Measurements from ENCODE around the gene ABCG8. TPM values are rescaled to one million over a fixed set of nuclear protein-coding genes. Genes with fewer than 3 reads are reported as not detected.

The ABCG8 gene
- total and polyA plus RNA-seq, 9 of the 15 experiments (the other 6 are each of a cell fraction or from before 2014, with no cell fraction given) = not detected

- Histone ChIP-seq H3K27ac (ENCODE audit: extremely low read depth, low read depth, low read length) (no peak overlapping the region), H3K36me3 (ENCODE audit: control insufficient read depth, insufficient read depth, low read length) (no peaks in the 10 kb centered on the region), H3K9ac (ENCODE audit: insufficient read depth in 1 of 2, low read depth in 2 of 2, low read length in 2 of 2) (no peak overlapping the region), H3K27me3 (ENCODE audit: control insufficient read depth in 2 of 2, insufficient read depth in 2 of 2, low read length in 2 of 2) (peaks cover 22 to 31% of the 10 kb centered on the region in 2 experiments; a peak in 4 of 5 replicates), H3K9me1 (ENCODE audit: control insufficient read depth, insufficient read depth, low read length) (no peaks in the 10 kb centered on the region), H4K20me1 (replicated peaks; ENCODE audit: control insufficient read depth, insufficient read depth, low read length) (no peaks in the 10 kb centered on the region), H3K4me1 (replicated peaks in 1 of 2; ENCODE audit: control insufficient read depth in 2 of 2, insufficient read depth in 2 of 2, low read length in 2 of 2) (peaks cover 0 to 10% of the 10 kb centered on the region in 2 experiments; a peak in 4 of 5 replicates), H3K4me2 (ENCODE audit: insufficient read depth, low read length) (no peak overlapping the region), H2AFZ (ENCODE audit: low read depth, low read length) (no peak overlapping the region), H3K4me3 (no peak overlapping the region), H3K79me2 (ENCODE audit: control insufficient read depth, insufficient read depth, low read length) (no peaks in the 10 kb centered on the region), H3K9me3 (replicated peaks; ENCODE audit: control insufficient read depth, insufficient read depth, low read depth, low read length) (no peaks in the 10 kb centered on the region)
- intact Hi-C loops (cut with micrococcal nuclease) (no loop called here), in situ Hi-C loops (cut with MboI) (no loop called here)
- FAIRE-seq (no peak), DNase-seq (ENCODE audit: extremely low read depth in 1 of 4, low spot score in 3 of 4) (peak in 2 of 4 experiments; percentile 20 to 37), ATAC-seq (peak; percentile 17)
- 39% methylated on average over 35 of the region's 54 CpGs for WGBS (ENCODE audit: insufficient coverage, low coverage, missing lambda C conversion rate)
- BruUV-seq (replicated peaks) = no TSS peak
- ChIA-PET POLR2A (interaction anchor here (1.1 kb wide), 1 partner anchor 14 kb away, joined by 5 read pairs; no protein-coding TSS in a partner anchor), CTCF (ENCODE audit: low intra/inter-chr PET ratio) (no interaction called here)
- TF ChIP-seq TFE3 (CRISPR knock-in tag; IDR thresholded peaks at IDR 0.05) = no peak
- TF ChIP-seq, protein P1, sequence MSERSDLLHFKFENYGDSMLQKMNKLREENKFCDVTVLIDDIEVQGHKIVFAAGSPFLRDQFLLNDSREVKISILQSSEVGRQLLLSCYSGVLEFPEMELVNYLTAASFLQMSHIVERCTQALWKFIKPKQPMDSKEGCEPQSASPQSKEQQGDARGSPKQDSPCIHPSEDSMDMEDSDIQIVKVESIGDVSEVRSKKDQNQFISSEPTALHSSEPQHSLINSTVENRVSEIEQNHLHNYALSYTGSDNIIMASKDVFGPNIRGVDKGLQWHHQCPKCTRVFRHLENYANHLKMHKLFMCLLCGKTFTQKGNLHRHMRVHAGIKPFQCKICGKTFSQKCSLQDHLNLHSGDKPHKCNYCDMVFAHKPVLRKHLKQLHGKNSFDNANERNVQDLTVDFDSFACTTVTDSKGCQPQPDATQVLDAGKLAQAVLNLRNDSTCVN (CRISPR knock-in tag; IDR thresholded peaks at IDR 0.05) = no peak
- no peak for TF ChIP-seq HOXB6 (CRISPR knock-in tag; IDR thresholded peaks at IDR 0.05; ENCODE audit: borderline replicate concordance)
- TF ChIP-seq ZNF76 (CRISPR knock-in tag; IDR thresholded peaks at IDR 0.05; ENCODE audit: borderline replicate concordance) = no peak
- TF ChIP-seq CBX5 (IDR thresholded peaks at IDR 0.05; ENCODE audit: borderline replicate concordance, low read depth) = no peak
- no peak for TF ChIP-seq CBX1 (IDR thresholded peaks at IDR 0.05; ENCODE audit: low read depth)
- TF ChIP-seq ZNF239 (CRISPR knock-in tag; IDR thresholded peaks at IDR 0.05) = no peak
- no peak for TF ChIP-seq BMI1 (IDR thresholded peaks at IDR 0.05; ENCODE audit: low read length)
- TF ChIP-seq RBM39 (optimal IDR thresholded peaks at IDR 0.05; ENCODE audit: low read depth, low read length) = no peak
- TF ChIP-seq ZNF609 (CRISPR knock-in tag; IDR thresholded peaks at IDR 0.05; ENCODE audit: borderline replicate concordance) = no peak
- TF ChIP-seq XRCC4 (IDR thresholded peaks at IDR 0.05; ENCODE audit: extremely low read depth, insufficient read depth, insufficient read length) = no peak
Measured at GRCh38 chr2:43831543-43832294, 7.1 kb upstream of the ABCG8 start.

Measured in K562 (cell line).